OCI-LY1 (cell line): Measurements from ENCODE around the gene ZNF664.

Source experiments
- H2AFZ ChIP-seq: fragments of 200-600 bp; sonication (generic), shearing (Covaris generic); 2 replicates; pipeline ENCODE4 v1.6.0; 2014; ENCODE audit warnings: antibody characterized with exemption, mild to moderate bottlenecking, low read length
- H3F3A ChIP-seq: fragments of 200-600 bp; sonication (generic), shearing (Covaris generic); 2 replicates; pipeline ENCODE4 v1.6.0; 2014; ENCODE audit warnings: mild to moderate bottlenecking, antibody characterized with exemption, low read length, moderate library complexity; ENCODE audit not compliant: insufficient read depth
- H3K27ac ChIP-seq: fragments of 200-600 bp; sonication (generic); 2 replicates; pipeline ENCODE4 v1.5.1; 2014; ENCODE audit warnings: low read length, mixed run types, mild to moderate bottlenecking, low read depth; ENCODE audit not compliant: poor library complexity, severe bottlenecking
- H3K27me3 ChIP-seq: fragments of 200-600 bp; sonication (generic); 2 replicates; pipeline ENCODE4 v1.6.0; 2014; ENCODE audit warnings: antibody characterized with exemption, mild to moderate bottlenecking, low read length, moderate library complexity; ENCODE audit not compliant: insufficient read depth
- H3K36me3 ChIP-seq: fragments of 200-600 bp; sonication (generic); 2 replicates; pipeline ENCODE4 v1.6.1; 2014; ENCODE audit warnings: mild to moderate bottlenecking, antibody characterized with exemption, low read length, moderate library complexity, mixed read lengths; ENCODE audit not compliant: insufficient read depth
- H3K4me1 ChIP-seq: fragments of 200-600 bp; sonication (generic); 2 replicates; pipeline ENCODE4 v1.5.1; 2014; ENCODE audit warnings: mild to moderate bottlenecking, low read length, moderate library complexity; ENCODE audit not compliant: insufficient read depth, severe bottlenecking
- H3K4me2 ChIP-seq: fragments of 200-600 bp; sonication (generic), shearing (Covaris generic); 2 replicates; pipeline ENCODE4 v1.6.1; 2014; ENCODE audit warnings: low read length
- H3K4me3 ChIP-seq: fragments of 200-600 bp; sonication (generic); 2 replicates; pipeline ENCODE4 v1.5.1; 2014; ENCODE audit warnings: low read length, low read depth, mild to moderate bottlenecking, mixed read lengths; ENCODE audit not compliant: poor library complexity, severe bottlenecking
- H3K79me2 ChIP-seq: fragments of 200-600 bp; shearing (Covaris generic); 2 replicates; pipeline ENCODE4 v1.6.1; 2016; ENCODE audit warnings: mixed run types, low read length, mixed read lengths; ENCODE audit not compliant: insufficient read depth
- H3K9ac ChIP-seq: fragments of 200-600 bp; sonication (generic), shearing (Covaris generic); 2 replicates; pipeline ENCODE4 v1.6.1; 2014; ENCODE audit warnings: mild to moderate bottlenecking, low read length, mixed read lengths
- H3K9me2 ChIP-seq: fragments of 200-600 bp; sonication (generic), shearing (Covaris generic); 2 replicates; pipeline ENCODE4 v1.6.1; 2014; ENCODE audit warnings: low read depth, mild to moderate bottlenecking, low read length, mixed read lengths
- H3K9me3 ChIP-seq: fragments of 200-600 bp; shearing (Covaris generic); 2 replicates; pipeline ENCODE4 v1.6.1; 2014; ENCODE audit warnings: low read length, mixed read lengths
- H4K20me1 ChIP-seq: fragments of 200-600 bp; sonication (generic), shearing (Covaris generic); 2 replicates; pipeline ENCODE4 v1.6.0; 2016; ENCODE audit warnings: mild to moderate bottlenecking, low read length; ENCODE audit not compliant: insufficient read depth
- CTCF ChIP-seq: fragments of 200-600 bp; sonication (generic), shearing (Covaris generic); IDR thresholded peaks from 2 replicates; pipeline ENCODE4 v1.5.1; 2017; ENCODE audit warnings: mild to moderate bottlenecking, antibody characterized with exemption, low read length, moderate library complexity, mixed read lengths
- EZH2 ChIP-seq: fragments of 200-600 bp; sonication (generic), shearing (Covaris generic); IDR thresholded peaks from 2 replicates; pipeline ENCODE4 v1.8.0; 2017; ENCODE audit warnings: borderline replicate concordance, mixed run types, mild to moderate bottlenecking, antibody characterized with exemption, low read length, moderate library complexity, mixed read lengths

The ZNF664 gene

GRCh38 chr12:123992118-123992825 is 19.3 kb downstream of the ZNF664 start:
- H3K79me2 ChIP-seq: no peaks in the 10 kb centered on the region
- no peak overlapping the region for H3K4me2 ChIP-seq
- H3K36me3 ChIP-seq: peaks cover 67% of the 10 kb centered on the region; the same call in 1 of the 2 replicates

GRCh38 chr12:123995023-123995748 is 22.2 kb downstream of the ZNF664 start:
- Histone ChIP-seq H3K79me2 (no peaks in the 10 kb centered on the region), H3K9me2 (no peaks in the 10 kb centered on the region), H3K27me3 (no peaks in the 10 kb centered on the region), H3K36me3 (peaks cover 56% of the 10 kb centered on the region; the same call in 1 of the 2 replicates), H3K4me1 (peaks cover 28% of the 10 kb centered on the region), H3F3A (no peaks in the 10 kb centered on the region), H3K9me3 (no peaks in the 10 kb centered on the region), H3K4me2 (peak overlapping the region; percentile 9; the same call in 1 of the 2 replicates), H3K9ac (no peak overlapping the region; the same call in 1 of the 2 replicates), H3K27ac (peak overlapping the region; percentile 59), H2AFZ (no peak overlapping the region), H4K20me1 (no peaks in the 10 kb centered on the region), H3K4me3 (no peak overlapping the region)
- no peak for TF ChIP-seq CTCF
- TF ChIP-seq EZH2: no peak

More at GRCh38 chr12:123992118-123992825, 19.3 kb downstream of the ZNF664 start:
- Histone ChIP-seq H3K9me3 (no peaks in the 10 kb centered on the region), H3K4me1 (peaks cover 36% of the 10 kb centered on the region), H4K20me1 (no peaks in the 10 kb centered on the region), H3K9me2 (no peaks in the 10 kb centered on the region), H2AFZ (no peak overlapping the region), H3K9ac (no peak overlapping the region), H3K27me3 (no peaks in the 10 kb centered on the region), H3K4me3 (no peak overlapping the region), H3F3A (no peaks in the 10 kb centered on the region), H3K27ac (no peak overlapping the region)
- no peak for TF ChIP-seq CTCF
- TF ChIP-seq EZH2: no peak

DNA sequence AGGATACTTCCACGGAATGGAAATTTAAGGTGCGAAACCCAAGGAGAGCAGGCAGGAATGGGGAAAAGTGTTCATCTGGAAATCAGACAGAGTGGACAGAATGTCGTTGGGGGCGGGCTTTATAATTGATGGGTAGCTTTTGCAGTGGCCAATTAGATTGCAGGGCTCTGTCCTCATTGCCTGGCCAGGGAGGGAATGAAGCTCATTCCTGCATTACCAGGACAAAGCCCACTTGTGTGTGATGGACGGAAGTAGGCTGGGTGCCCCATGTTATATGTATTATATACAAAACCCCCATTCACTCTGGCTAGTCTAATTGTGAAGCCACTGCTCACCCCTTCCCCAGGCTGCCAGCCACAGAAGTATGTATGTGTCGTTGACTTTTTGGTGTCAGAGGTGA is 23.6 kb downstream of the ZNF664 start:
- Histone ChIP-seq H3K9me2 (no peaks in the 10 kb centered on the region), H3K4me3 (no peak overlapping the region), H3K4me1 (peaks cover 23% of the 10 kb centered on the region), H3F3A (no peaks in the 10 kb centered on the region), H3K36me3 (peaks cover 55% of the 10 kb centered on the region; the same call in 1 of the 2 replicates), H3K4me2 (no peak overlapping the region), H3K9ac (no peak overlapping the region), H3K27ac (no peak overlapping the region), H4K20me1 (no peaks in the 10 kb centered on the region), H3K27me3 (no peaks in the 10 kb centered on the region), H2AFZ (no peak overlapping the region), H3K79me2 (no peaks in the 10 kb centered on the region), H3K9me3 (no peaks in the 10 kb centered on the region)
- TF ChIP-seq CTCF (no peak), EZH2 (no peak)
